Stomach (tissue), 4 donors: ENCODE data around the gene ACAD10.

Source experiments
- POLR2A ChIP-seq, 4 donors: fragments of 450-650 bp; IDR thresholded peaks; one replicate each; pipeline ENCODE4 v1.6.1; 2016; ENCODE audit warnings: antibody characterized with exemption in 4 of 4, control low read depth in 2 of 4, mild to moderate bottlenecking in 1 of 4, moderate library complexity in 1 of 4
- TF ChIP-seq, protein P1 (sequence below), 7 experiments: fragments of 450-650 bp in 4 of 7; fragments of 200-600 bp in 3 of 7; sonication (generic) in 3 of 7; IDR thresholded peaks; one replicate each; pipeline ENCODE4 v1.5.1; 2016 to 2019; ENCODE audit warnings: antibody characterized with exemption in 7 of 7, control low read depth in 2 of 7, mild to moderate bottlenecking in 1 of 7

DNA sequence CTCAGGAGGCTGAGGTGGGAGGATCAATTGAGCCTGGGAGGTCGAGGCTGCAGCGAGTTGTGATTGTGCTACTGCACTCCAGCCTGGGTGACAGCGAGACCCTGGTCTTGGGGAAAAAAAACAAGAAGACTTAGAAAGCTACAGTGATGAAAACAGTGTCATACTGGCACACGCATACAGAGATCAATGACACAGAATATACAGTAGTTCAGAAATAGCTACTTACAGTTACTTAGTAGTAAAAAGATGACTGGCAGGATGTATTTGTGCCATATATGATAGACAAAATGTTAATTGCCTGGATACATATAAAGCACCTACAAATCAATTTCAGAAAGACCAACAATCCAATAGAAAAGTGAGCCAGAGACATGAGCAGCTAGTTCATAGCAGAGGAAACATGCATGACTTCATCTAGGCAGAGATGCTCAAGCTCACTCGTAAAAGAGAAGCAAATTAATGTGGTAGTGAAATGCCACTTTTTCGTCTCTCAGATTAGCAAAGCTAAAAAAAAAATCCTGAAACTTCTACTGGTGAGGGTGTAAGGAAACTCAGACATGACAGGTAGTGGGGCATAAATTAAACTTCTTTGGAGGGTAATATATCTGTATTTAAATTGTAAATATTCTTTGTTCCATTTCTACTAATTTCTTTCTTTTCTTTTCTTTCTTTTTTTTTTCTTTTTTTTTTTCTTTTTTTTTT is 78.4 kb downstream of the ACAD10 start:
- no peak for TF ChIP-seq POLR2A (IDR thresholded peaks at IDR 0.05)
- TF ChIP-seq, protein P1, sequence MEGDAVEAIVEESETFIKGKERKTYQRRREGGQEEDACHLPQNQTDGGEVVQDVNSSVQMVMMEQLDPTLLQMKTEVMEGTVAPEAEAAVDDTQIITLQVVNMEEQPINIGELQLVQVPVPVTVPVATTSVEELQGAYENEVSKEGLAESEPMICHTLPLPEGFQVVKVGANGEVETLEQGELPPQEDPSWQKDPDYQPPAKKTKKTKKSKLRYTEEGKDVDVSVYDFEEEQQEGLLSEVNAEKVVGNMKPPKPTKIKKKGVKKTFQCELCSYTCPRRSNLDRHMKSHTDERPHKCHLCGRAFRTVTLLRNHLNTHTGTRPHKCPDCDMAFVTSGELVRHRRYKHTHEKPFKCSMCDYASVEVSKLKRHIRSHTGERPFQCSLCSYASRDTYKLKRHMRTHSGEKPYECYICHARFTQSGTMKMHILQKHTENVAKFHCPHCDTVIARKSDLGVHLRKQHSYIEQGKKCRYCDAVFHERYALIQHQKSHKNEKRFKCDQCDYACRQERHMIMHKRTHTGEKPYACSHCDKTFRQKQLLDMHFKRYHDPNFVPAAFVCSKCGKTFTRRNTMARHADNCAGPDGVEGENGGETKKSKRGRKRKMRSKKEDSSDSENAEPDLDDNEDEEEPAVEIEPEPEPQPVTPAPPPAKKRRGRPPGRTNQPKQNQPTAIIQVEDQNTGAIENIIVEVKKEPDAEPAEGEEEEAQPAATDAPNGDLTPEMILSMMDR (IDR thresholded peaks at IDR 0.05) = no peak
